ENCODE measurements around the gene JAKMIP1.

DNA sequence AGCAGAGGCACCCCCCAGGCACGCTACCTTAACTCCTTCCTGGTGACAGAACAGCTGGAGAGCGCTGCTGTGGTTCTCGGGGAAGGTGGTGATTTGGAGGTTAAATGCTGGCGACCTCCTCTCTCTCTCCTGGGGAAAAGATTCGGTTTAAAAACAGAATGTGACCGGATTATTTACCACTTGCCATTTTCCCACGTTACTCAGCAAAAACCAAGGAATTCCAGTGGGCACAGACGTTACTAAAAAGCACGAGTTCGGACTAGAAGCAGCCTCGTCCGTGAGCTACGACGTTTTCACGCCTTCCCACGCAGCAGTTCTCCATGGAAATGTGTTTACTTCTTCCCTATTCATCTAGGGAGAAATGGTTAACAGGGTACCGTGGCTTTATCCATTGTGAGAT, 149.8 kb downstream of the JAKMIP1 start:
- TF ChIP-seq CTCF (IDR thresholded peaks at IDR 0.05) = no peak
- no peak for TF ChIP-seq POLR2A (IDR thresholded peaks at IDR 0.05)
